OCI-M2 (cell line): ENCODE data around the gene SLC6A3.
"Not testable (repeated sequence)": the region's sequence is repeated elsewhere in the genome, so short reads cannot be mapped to it uniquely, and the experiment has no call there.

Experiments used
- DNase-seq: peaks from one replicate; lab custom pipeline; 2025; ENCODE audit not compliant: unreplicated experiment; lab: John Stamatoyannopoulos, UW

The SLC6A3 gene

GRCh38 chr5:1465117-1465516, 19.9 kb upstream of the SLC6A3 start:
- no peak for DNase-seq

- no peak for DNase-seq
These were observed 19.3 kb upstream of the SLC6A3 start for GRCh38 chr5:1464511-1464910.

GRCh38 chr5:1464096-1464446, 18.8 kb upstream of the SLC6A3 start:
- no peak for DNase-seq

GRCh38 chr5:1463326-1464095, 18.3 kb upstream of the SLC6A3 start:
- no peak for DNase-seq

DNA sequence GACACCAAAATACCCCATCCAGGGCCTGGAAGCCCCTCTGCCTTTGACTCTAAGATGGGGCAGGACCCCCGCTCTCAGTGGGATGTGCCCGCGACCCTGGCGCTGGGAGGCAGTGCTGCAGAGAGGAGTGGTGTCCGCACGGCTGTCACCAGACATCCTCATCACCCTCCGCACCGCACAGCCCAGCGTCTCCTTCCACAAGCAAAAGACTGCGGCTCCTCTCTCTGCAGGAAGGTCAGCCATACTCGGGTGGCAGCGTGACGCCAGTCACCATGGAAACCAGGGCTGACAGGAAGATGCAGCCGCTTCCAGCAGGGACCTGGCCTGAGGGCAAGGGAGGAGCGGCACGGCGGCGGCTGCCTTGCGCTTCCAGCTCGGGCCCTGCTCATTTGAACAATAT, 17.1 kb upstream of the SLC6A3 start:
- no peak for DNase-seq

- DNase-seq = no peak
These were observed 16.2 kb upstream of the SLC6A3 start for GRCh38 chr5:1461396-1461795.

DNA sequence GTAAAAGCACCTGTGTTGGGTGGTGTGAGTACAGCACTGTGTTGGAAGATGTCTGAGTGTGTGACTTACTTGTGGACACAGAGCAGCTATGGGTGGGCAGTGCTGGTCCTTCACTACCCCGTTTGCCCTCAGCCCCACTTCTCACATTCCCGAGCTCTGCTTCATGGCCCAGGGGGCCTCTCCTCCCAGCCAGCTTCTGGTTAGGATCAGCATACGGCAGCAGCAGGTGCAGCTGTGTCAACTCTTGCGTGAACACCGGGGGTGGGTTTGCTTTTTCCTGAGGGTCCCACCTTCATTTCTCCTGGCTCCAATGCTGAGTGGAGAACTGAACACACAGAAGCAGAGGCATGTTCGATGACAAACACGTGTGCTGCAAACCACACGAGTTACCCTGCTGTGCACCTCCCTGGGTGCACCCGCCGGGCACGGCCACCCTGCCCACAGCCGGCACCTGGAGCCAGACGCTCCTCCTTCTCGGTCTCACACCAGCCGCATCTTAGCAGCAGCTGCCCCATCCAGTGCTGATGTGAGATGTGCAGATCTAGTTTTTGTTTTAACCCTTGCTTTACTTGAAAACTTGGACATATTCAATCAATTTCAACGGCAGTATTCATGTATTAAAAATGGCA, 14.9 kb upstream of the SLC6A3 start:
- no peak for DNase-seq

GRCh38 chr5:1459435-1459834, 14.2 kb upstream of the SLC6A3 start:
- not testable (repeated sequence) for DNase-seq

- DNase-seq = not testable (repeated sequence)
These were observed 11.1 kb upstream of the SLC6A3 start for GRCh38 chr5:1456110-1456881.

- no peak for DNase-seq
These were observed 8.4 kb upstream of the SLC6A3 start for GRCh38 chr5:1453613-1454012.

GRCh38 chr5:1449081-1449630, 3.9 kb upstream of the SLC6A3 start:
- DNase-seq = no peak

GRCh38 chr5:1448511-1449011, 3.3 kb upstream of the SLC6A3 start:
- no peak for DNase-seq

DNA sequence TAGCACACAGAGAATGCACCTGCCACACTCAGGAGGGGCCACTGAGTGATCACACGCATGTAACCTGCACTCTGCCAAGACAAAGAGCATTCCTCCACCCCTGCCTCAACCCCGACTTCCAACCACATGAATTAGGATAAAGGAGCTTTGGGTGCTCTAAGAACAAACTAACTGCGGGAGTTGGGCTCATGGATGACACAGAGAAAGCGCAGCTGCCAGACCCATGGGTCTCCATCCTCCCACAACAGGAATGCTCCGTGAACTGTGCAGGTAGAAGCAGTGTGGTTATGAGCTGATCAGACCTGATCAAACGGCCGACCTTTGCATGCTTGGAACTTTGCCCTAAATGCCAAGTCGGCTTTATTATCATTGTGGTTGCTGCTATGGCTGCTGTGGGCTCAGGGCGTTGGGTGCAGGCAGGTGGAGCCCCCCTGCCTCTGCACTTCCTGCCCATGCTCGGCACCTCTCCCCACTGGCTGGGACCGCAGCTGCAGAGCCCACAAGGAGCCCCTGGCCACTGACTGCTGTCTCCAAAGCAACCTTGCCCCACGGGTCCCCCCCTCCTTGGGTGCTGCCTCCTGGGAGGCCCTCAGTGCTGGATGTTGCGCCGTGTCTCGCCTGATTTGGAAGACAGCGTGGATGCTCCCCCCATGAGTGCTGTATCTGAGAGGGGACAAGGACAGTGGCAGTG, 2.6 kb upstream of the SLC6A3 start:
- DNase-seq = no peak

DNA sequence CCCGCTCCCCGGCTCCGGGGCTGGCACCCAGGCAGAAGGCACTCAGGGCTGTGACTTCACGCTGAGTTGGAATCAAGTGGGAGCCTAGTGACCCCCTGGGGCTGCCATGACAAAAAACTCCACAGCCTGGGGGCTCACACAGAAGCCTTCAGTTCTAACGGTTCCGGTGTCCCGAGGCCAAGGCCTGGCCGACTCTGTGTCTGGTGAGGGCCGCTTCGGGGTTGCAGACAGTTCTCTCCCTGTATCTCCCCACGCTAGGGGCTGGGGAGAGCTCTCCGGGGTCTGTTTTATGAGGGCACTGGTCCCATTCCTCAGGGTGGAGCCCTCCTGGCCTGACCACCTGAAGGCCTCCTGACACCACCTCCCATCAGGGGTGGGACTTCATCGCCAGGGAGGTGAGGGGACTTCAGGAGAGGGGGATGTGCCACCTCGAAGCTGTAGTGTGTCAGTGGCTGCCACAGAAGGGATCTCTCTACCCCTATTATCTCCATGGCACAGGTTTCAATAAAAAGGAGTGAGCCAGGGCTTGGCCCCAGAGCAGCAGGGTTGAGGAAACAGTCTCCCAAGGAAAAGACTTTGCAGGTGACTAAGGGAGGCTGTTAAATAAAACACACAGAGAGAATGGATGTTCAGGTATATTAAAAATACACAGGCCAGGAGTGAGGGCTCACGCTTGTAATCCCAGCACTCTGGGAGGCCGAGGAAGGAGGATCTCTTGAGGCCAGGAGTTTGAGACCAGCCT, 1.5 kb upstream of the SLC6A3 start:
- DNase-seq = no peak

GRCh38 chr5:1445689-1446601, 705 bp upstream of the SLC6A3 start:
- no peak for DNase-seq

- DNase-seq = no peak
These were observed 665 bp downstream of the SLC6A3 start for GRCh38 chr5:1444361-1445189.

- no peak for DNase-seq
These were observed 1.3 kb downstream of the SLC6A3 start for GRCh38 chr5:1443991-1444360.

DNA sequence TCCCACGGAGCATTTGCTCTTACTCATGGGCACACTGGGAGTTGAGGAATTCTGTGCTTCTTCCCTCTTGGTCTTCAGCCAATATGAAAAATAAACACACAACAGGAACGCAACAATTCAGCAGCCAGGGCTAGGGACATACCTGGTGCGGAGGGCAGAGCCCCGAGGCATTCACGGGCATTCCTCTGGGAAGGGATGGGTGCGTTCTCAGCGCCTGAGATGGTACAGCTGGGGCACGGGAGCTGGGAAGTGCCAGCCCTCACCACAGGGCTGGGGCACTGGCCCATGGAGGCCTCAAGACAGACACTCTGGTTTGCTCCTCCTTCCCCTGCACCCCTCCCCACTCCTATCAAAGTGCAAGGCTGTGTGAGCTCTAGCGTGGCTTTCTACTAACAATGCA, 2.1 kb downstream of the SLC6A3 start:
- no peak for DNase-seq
